Sigmoid colon (tissue), 4 donors: ENCODE results near the gene CCDC181.

ENCODE experiments used
- CTCF ChIP-seq, 4 experiments: fragments of 450-650 bp in 3 of 4; fragments of 200-600 bp in 1 of 4; IDR thresholded peaks; one replicate each; pipeline ENCODE4 v1.5.1; 2016 to 2019; ENCODE audit warnings: antibody characterized with exemption in 4 of 4, mild to moderate bottlenecking in 3 of 4, moderate library complexity in 2 of 4
- POLR2AphosphoS5 ChIP-seq, 4 donors: sonication (generic); formaldehyde crosslinking; IDR thresholded peaks; one replicate each; pipeline ENCODE4 v1.6.1; 2017; ENCODE audit warnings: antibody characterized with exemption in 4 of 4

GRCh38 chr1:169468982-169469381 is 41.7 kb upstream of the CCDC181 start:
- TF ChIP-seq CTCF (IDR thresholded peaks at IDR 0.05) (no peak), POLR2AphosphoS5 (IDR thresholded peaks at IDR 0.05) (no peak)
